H1 (cell line): Measurements from ENCODE around the gene MRPS18B. TPM values are rescaled to one million over a fixed set of nuclear protein-coding genes. Genes with fewer than 3 reads are reported as not detected.

Source experiments
- EP300 ChIP-seq, 2 experiments: IDR thresholded peaks; 1 replicate in 1 of 2; 2 replicates in 1 of 2; pipeline ENCODE4 v1.6.1; 2011 to 2012; ENCODE audit warnings: low read depth in 2 of 2, low read length in 2 of 2, mild to moderate bottlenecking in 2 of 2, borderline replicate concordance in 1 of 2, inconsistent platforms in 1 of 2, moderate library complexity in 1 of 2
- GABPA ChIP-seq: IDR thresholded peaks from 2 replicates; pipeline ENCODE4 v1.6.1; 2011; ENCODE audit warnings: mild to moderate bottlenecking, low read length, moderate library complexity, borderline replicate concordance; ENCODE audit not compliant: insufficient read depth
- SP1 ChIP-seq: IDR thresholded peaks from 2 replicates; pipeline ENCODE4 v1.6.1; 2011; ENCODE audit warnings: low read depth, low read length
- polyA plus RNA-seq, 7 experiments: library from polyadenylated mRNA; depleted of rRNA in 3 of 7; stranded (reverse) in 5 of 7; unstranded in 2 of 7; fragments of >200 nt in 5 of 7; fragments of 200-250 nt in 2 of 7; gene quantifications; 1 replicate in 5 of 7; 2 replicates in 1 of 7; 4 replicates in 1 of 7; pipeline versions ENCODE4 v1.2.1 to v1.2.3, GENCODE V29; 2011 to 2013; ENCODE audit warnings: missing spikeins in 2 of 7, mixed read lengths in 2 of 7
- total RNA-seq: library from RNA; stranded (reverse); fragmentation: NEBNext Ultra II Directional; extraction: Animal tissue kit (Norgen Biotek cat#: 25700); gene quantifications from 2 replicates; pipeline ENCODE4 v1.2.1, GENCODE V29; 2021

Gene MRPS18B
- total and polyA plus RNA-seq, 2 of the 8 experiments (the other 6 are each of a cell fraction or from before 2014, with no cell fraction given), result 57.8 to 83.3 TPM

DNA sequence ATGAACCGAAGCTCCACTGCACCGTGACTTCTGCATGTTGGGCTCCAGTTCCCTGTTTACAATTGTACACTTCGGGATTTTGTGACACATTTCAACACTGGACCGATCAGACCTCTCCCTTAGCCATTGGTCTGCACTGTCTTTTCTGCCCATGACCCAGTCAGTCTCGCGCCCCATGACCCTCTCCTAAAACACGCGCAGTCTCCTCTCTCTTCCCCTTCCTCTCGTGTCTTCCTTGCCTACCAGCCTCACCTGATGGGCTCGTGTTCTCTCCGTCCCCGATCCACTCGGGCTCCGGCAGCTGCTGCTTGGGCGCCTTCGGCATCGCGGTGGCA is 46.9 kb upstream of the MRPS18B start (continued):
- TF ChIP-seq EP300 (IDR thresholded peaks at IDR 0.05; ENCODE audit: borderline replicate concordance in 1 of 2, low read depth in 2 of 2, low read length in 2 of 2), result no peak
- TF ChIP-seq SP1, result no peak
- no peak for TF ChIP-seq GABPA
- TF ChIP-seq, all 59 proteins: peak for 0
